ENCODE data around the gene LRRC49. TPM values are rescaled to one million over a fixed set of nuclear protein-coding genes. Genes with fewer than 3 reads are reported as not detected.

Gene LRRC49
- total and polyA plus RNA-seq, 2 of the 13 experiments (the other 11 are each of a cell fraction or from before 2014, with no cell fraction given) = 0.57 to 1.00 TPM

- no peak overlapping the region for H3K27ac ChIP-seq (ENCODE audit: extremely low read length, insufficient read depth, low read length)
- no TSS peak for BruUV-seq (replicated peaks)
- no peak overlapping the region for H3K9ac ChIP-seq (ENCODE audit: insufficient read depth, low read depth, low read length)
- H3K9me3 ChIP-seq (ENCODE audit: low read length) = no peaks in the 10 kb centered on the region
- 17% methylated on average over 6 of the region's 6 CpGs for WGBS (ENCODE audit: low lambda C conversion rate)
- no peaks in the 10 kb centered on the region for H4K20me1 ChIP-seq (ENCODE audit: insufficient read depth, low read length)
- no peaks in the 10 kb centered on the region; a peak in 1 of 5 replicates for H3K27me3 ChIP-seq (ENCODE audit: control insufficient read depth in 1 of 2, insufficient read depth in 2 of 2, low read length in 2 of 2)
- TF ChIP-seq TGIF2 (CRISPR knock-in tag; IDR thresholded peaks at IDR 0.05) (no peak), GLI4 (CRISPR knock-in tag; IDR thresholded peaks at IDR 0.05; ENCODE audit: borderline replicate concordance) (no peak)
- H3K4me2 ChIP-seq (ENCODE audit: low read depth, low read length) = no peak overlapping the region
- no peak overlapping the region for H3K4me3 ChIP-seq (replicated peaks in 1 of 3; ENCODE audit: insufficient read depth in 1 of 3, low read depth in 2 of 3, low read length in 3 of 3)
- ChIA-PET CTCF (ENCODE audit: low intra/inter-chr PET ratio, low total read pairs) (no interaction called here), POLR2A (no interaction called here)
- intact Hi-C loops (cut with micrococcal nuclease; ENCODE audit: unreplicated experiment) = no loop called here
- FAIRE-seq (no peak), DNase-seq (ENCODE audit: low spot score) (no peak), ATAC-seq (no peak)
- in situ Hi-C loops (cut with HindIII; ENCODE audit: extremely low pct_ligation_motif_present, low pct_unique_long_range_greater_than_20kb) = no loop called here
- H3K4me1 ChIP-seq (ENCODE audit: insufficient read depth, low read length) = no peaks in the 10 kb centered on the region
- H3K36me3 ChIP-seq (replicated peaks in 1 of 2; ENCODE audit: control insufficient read depth in 1 of 2, insufficient read depth in 2 of 2, low read length in 2 of 2) = no peaks in the 10 kb centered on the region
- no peak overlapping the region for H2AFZ ChIP-seq (ENCODE audit: low read length)
- no peaks in the 10 kb centered on the region for H3K79me2 ChIP-seq (ENCODE audit: insufficient read depth, low read length)
Measured at GRCh38 chr15:71079208-71080044, 186.8 kb downstream of the LRRC49 start.

GRCh38 chr15:71080166-71080565 is 187.5 kb downstream of the LRRC49 start:
- H3K9ac ChIP-seq (ENCODE audit: insufficient read depth, low read depth, low read length) = no peak overlapping the region
- 30% methylated on average over 7 of the region's 7 CpGs for WGBS (ENCODE audit: low lambda C conversion rate)
- ATAC-seq = no peak
- no peak overlapping the region for H2AFZ ChIP-seq (ENCODE audit: low read length)
- H3K4me2 ChIP-seq (ENCODE audit: low read depth, low read length) = no peak overlapping the region
- no peaks in the 10 kb centered on the region for H3K79me2 ChIP-seq (ENCODE audit: insufficient read depth, low read length)
- no peaks in the 10 kb centered on the region for H3K9me3 ChIP-seq (ENCODE audit: low read length)
- CTCF ChIA-PET (ENCODE audit: low intra/inter-chr PET ratio, low total read pairs) = no interaction called here
- no peaks in the 10 kb centered on the region for H4K20me1 ChIP-seq (ENCODE audit: insufficient read depth, low read length)
- no peak overlapping the region for H3K4me3 ChIP-seq (replicated peaks in 1 of 3; ENCODE audit: insufficient read depth in 1 of 3, low read depth in 2 of 3, low read length in 3 of 3)
- POLR2A ChIA-PET = no interaction called here
- no TSS peak for BruUV-seq (replicated peaks)
- H3K27me3 ChIP-seq (ENCODE audit: control insufficient read depth in 1 of 2, insufficient read depth in 2 of 2, low read length in 2 of 2) = no peaks in the 10 kb centered on the region; a peak in 1 of 5 replicates
- no peak for FAIRE-seq
- in situ Hi-C loops (cut with HindIII; ENCODE audit: extremely low pct_ligation_motif_present, low pct_unique_long_range_greater_than_20kb) = no loop called here
- intact Hi-C loops (cut with micrococcal nuclease; ENCODE audit: unreplicated experiment) = no loop called here
- no peaks in the 10 kb centered on the region for H3K4me1 ChIP-seq (ENCODE audit: insufficient read depth, low read length)
- no peaks in the 10 kb centered on the region for H3K36me3 ChIP-seq (replicated peaks in 1 of 2; ENCODE audit: control insufficient read depth in 1 of 2, insufficient read depth in 2 of 2, low read length in 2 of 2)
- no peak overlapping the region for H3K27ac ChIP-seq (ENCODE audit: extremely low read length, insufficient read depth, low read length)
- DNase-seq (ENCODE audit: low spot score) = no peak
- TF ChIP-seq ZHX2 (IDR thresholded peaks at IDR 0.05; ENCODE audit: low read depth) (no peak), ZHX2 (CRISPR knock-in tag; IDR thresholded peaks at IDR 0.05; ENCODE audit: borderline replicate concordance) (no peak), ZNF256 (CRISPR knock-in tag; conservative IDR thresholded peaks at IDR 0.05) (no peak), ZSCAN5A (CRISPR knock-in tag; IDR thresholded peaks at IDR 0.05; ENCODE audit: borderline replicate concordance) (no peak), MTF1 (CRISPR knock-in tag; IDR thresholded peaks at IDR 0.05) (no peak), ZNF720 (CRISPR knock-in tag; IDR thresholded peaks at IDR 0.05) (no peak), SNAPC5 (CRISPR knock-in tag; IDR thresholded peaks at IDR 0.05; ENCODE audit: borderline replicate concordance) (no peak), ZNF33B (CRISPR knock-in tag; IDR thresholded peaks at IDR 0.05) (no peak)

Data from HepG2 (cell line).